Measurements from ENCODE around the gene BEX4.

DNA sequence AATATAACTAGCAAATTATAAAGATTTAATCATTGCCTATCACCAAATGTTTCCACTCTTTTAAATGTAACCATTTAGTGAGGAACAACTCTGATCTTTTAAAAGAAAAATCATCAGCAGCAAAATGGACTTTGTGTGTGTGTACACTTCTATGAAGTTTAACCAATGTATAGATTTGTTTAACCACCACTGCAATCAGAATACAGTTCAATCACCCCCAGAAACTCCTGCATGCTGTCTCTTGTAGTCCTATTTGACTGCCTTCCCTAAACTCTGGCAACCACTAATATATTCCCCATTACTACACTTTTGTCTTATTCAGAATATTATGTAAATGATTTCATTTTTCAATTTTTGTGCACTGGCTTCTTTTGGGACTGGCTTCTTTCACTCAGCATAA lies 41.7 kb downstream of the BEX4 start:
- TF ChIP-seq, protein P1, sequence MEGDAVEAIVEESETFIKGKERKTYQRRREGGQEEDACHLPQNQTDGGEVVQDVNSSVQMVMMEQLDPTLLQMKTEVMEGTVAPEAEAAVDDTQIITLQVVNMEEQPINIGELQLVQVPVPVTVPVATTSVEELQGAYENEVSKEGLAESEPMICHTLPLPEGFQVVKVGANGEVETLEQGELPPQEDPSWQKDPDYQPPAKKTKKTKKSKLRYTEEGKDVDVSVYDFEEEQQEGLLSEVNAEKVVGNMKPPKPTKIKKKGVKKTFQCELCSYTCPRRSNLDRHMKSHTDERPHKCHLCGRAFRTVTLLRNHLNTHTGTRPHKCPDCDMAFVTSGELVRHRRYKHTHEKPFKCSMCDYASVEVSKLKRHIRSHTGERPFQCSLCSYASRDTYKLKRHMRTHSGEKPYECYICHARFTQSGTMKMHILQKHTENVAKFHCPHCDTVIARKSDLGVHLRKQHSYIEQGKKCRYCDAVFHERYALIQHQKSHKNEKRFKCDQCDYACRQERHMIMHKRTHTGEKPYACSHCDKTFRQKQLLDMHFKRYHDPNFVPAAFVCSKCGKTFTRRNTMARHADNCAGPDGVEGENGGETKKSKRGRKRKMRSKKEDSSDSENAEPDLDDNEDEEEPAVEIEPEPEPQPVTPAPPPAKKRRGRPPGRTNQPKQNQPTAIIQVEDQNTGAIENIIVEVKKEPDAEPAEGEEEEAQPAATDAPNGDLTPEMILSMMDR (IDR thresholded peaks at IDR 0.05; ENCODE audit: poor library complexity, severe bottlenecking), result no peak
- TF ChIP-seq SMC3 (conservative IDR thresholded peaks at IDR 0.05; ENCODE audit: poor library complexity) (no peak), EZH2 (IDR thresholded peaks at IDR 0.05; ENCODE audit: borderline replicate concordance, insufficient read depth, low read length, poor library complexity, severe bottlenecking) (no peak), EP300 (conservative IDR thresholded peaks at IDR 0.05; ENCODE audit: poor library complexity, severe bottlenecking) (no peak), POLR2AphosphoS5 (IDR thresholded peaks at IDR 0.05) (no peak)
- TF ChIP-seq, protein P2, sequence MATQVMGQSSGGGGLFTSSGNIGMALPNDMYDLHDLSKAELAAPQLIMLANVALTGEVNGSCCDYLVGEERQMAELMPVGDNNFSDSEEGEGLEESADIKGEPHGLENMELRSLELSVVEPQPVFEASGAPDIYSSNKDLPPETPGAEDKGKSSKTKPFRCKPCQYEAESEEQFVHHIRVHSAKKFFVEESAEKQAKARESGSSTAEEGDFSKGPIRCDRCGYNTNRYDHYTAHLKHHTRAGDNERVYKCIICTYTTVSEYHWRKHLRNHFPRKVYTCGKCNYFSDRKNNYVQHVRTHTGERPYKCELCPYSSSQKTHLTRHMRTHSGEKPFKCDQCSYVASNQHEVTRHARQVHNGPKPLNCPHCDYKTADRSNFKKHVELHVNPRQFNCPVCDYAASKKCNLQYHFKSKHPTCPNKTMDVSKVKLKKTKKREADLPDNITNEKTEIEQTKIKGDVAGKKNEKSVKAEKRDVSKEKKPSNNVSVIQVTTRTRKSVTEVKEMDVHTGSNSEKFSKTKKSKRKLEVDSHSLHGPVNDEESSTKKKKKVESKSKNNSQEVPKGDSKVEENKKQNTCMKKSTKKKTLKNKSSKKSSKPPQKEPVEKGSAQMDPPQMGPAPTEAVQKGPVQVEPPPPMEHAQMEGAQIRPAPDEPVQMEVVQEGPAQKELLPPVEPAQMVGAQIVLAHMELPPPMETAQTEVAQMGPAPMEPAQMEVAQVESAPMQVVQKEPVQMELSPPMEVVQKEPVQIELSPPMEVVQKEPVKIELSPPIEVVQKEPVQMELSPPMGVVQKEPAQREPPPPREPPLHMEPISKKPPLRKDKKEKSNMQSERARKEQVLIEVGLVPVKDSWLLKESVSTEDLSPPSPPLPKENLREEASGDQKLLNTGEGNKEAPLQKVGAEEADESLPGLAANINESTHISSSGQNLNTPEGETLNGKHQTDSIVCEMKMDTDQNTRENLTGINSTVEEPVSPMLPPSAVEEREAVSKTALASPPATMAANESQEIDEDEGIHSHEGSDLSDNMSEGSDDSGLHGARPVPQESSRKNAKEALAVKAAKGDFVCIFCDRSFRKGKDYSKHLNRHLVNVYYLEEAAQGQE (IDR thresholded peaks at IDR 0.05; ENCODE audit: borderline replicate concordance), result no peak

Measured in neural cell (in vitro differentiated cells).